Measurements from ENCODE around the gene ZDHHC20. TPM values are rescaled to one million over a fixed set of nuclear protein-coding genes. Genes with fewer than 3 reads are reported as not detected.

ZDHHC20 gene
- total RNA-seq, 1 experiment from 2014 or later = 69.1 TPM

GRCh38 chr13:21347753-21348318, 111.3 kb downstream of the ZDHHC20 start:
- Histone ChIP-seq H2BK120ac (ENCODE audit: low read depth, low read length, poor library complexity, severe bottlenecking) (no peak overlapping the region), H2BK12ac (ENCODE audit: insufficient read length, low read depth, low read length) (no peak overlapping the region)

More at GRCh38 chr13:21347753-21348318, 111.3 kb downstream of the ZDHHC20 start:
- Histone ChIP-seq H3K79me1 (ENCODE audit: insufficient read depth, low read depth, low read length, poor library complexity, severe bottlenecking) (no peaks in the 10 kb centered on the region), H4K5ac (ENCODE audit: insufficient read length, low read depth, low read length) (no peak overlapping the region), H4K20me1 (ENCODE audit: control insufficient read depth, insufficient read depth, insufficient read length) (no peaks in the 10 kb centered on the region), H2BK20ac (ENCODE audit: low read depth, low read length, poor library complexity, severe bottlenecking) (no peak overlapping the region), H2BK5ac (ENCODE audit: insufficient read length, low read length) (no peak overlapping the region), H3K23ac (ENCODE audit: insufficient read length, low read depth, low read length) (no peak overlapping the region), H3K4ac (ENCODE audit: low read depth, low read length) (no peak overlapping the region), H2BK15ac (ENCODE audit: low read depth, low read length) (no peak overlapping the region), H2AK5ac (ENCODE audit: insufficient read length, low read length) (no peak overlapping the region), H3T11ph (ENCODE audit: low read length) (no peak overlapping the region), H3K14ac (ENCODE audit: insufficient read depth, low read length) (no peak overlapping the region; the same call in 1 of the 2 replicates), H3K79me2 (ENCODE audit: insufficient read depth, low read length) (no peaks in the 10 kb centered on the region), H3K18ac (ENCODE audit: insufficient read length, low read depth, low read length) (no peak overlapping the region), H3K27me3 (ENCODE audit: insufficient read depth, low read length) (no peaks in the 10 kb centered on the region), H4K8ac (replicated peaks; ENCODE audit: insufficient read length, low read depth, low read length) (no peak overlapping the region), H3K9me3 (ENCODE audit: control insufficient read depth, low read depth, low read length) (no peaks in the 10 kb centered on the region), H3K9ac (ENCODE audit: extremely low read depth, insufficient read length, low read length) (no peak overlapping the region), H3K23me2 (ENCODE audit: insufficient read length, low read depth, low read length, poor library complexity, severe bottlenecking) (no peaks in the 10 kb centered on the region), H3K27ac (ENCODE audit: insufficient read length, low read depth, low read length) (no peak overlapping the region), H3K4me2 (ENCODE audit: insufficient read depth, insufficient read length, low read length) (no peak overlapping the region), H4K91ac (ENCODE audit: insufficient read length, low read depth, low read length) (no peak overlapping the region), H3K4me1 (ENCODE audit: insufficient read depth, low read length) (no peaks in the 10 kb centered on the region), H3K56ac (ENCODE audit: insufficient read length, low read depth, low read length) (no peak overlapping the region), H2AFZ (ENCODE audit: low read length) (no peak overlapping the region)
- peak; percentile 27; the same call in 1 of the 3 replicates for TF ChIP-seq CTCF (conservative IDR thresholded peaks at IDR 0.05)
- peak; percentile 62 for DNase-seq
- H3K27me3 Mint-ChIP-seq (ENCODE audit: low read depth) = 0 out of 2 replicates have a peak, but pooled peaks cover 2% of the 10 kb centered on the region
- H3K27ac Mint-ChIP-seq = peak overlapping the region in 1 of 3 experiments; percentile 65; a peak in 1 of 7 replicates
- no peak overlapping the region for H3K4me3 Mint-ChIP-seq
- WGBS (ENCODE audit: extremely low coverage, insufficient read length, low lambda C conversion rate) = no CpG with 5 or more reads among the region's 10 CpGs
- H3K9me3 Mint-ChIP-seq = no peaks in the 10 kb centered on the region
- no peaks in the 10 kb centered on the region for H3K36me3 Mint-ChIP-seq (ENCODE audit: insufficient read depth in 1 of 3, low read depth in 3 of 3)
- H3K4me1 Mint-ChIP-seq = peaks cover 0 to 5% of the 10 kb centered on the region in 2 experiments; a peak in 2 of 4 replicates
